ENCODE data around the gene EHD1.

EHD1 gene

DNA sequence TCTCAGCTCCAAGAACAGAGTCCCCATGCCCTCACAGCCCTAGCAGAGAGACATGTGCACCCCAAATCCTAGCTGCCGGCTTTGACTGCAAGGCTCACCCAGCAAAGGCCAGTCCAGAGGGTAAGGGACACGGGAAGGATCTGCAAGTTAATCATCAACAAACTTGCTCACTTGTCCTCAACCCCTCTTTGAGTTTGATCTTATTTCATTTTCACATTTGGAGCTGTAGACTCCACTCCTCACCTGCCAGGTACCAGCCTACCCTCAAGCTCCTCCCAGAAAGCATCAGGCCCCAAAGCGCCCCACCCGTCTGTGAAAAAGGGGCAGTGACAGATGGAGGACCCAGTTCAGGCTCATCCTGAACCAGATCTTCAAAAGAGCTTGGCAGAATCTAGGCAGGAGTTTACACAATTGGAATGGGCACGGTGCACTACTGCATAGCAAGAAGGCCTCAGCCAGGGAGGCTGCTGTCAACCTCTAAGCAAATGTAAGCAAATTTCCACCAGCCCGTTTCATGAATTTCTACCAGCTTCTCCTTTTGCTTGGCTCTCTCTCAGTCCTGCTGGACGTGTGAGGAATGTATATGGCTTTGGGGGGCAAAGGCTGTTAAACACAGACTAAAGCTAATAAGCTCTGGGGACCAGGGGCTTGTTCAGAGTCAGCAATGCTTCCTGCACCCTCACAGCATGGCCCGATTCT is 5.5 kb downstream of the EHD1 start:
- no peak for DNase-seq (ENCODE audit: low read depth)

GRCh38 chr11:64871492-64871891 is 6.9 kb downstream of the EHD1 start:
- DNase-seq (ENCODE audit: low read depth): no peak

DNA sequence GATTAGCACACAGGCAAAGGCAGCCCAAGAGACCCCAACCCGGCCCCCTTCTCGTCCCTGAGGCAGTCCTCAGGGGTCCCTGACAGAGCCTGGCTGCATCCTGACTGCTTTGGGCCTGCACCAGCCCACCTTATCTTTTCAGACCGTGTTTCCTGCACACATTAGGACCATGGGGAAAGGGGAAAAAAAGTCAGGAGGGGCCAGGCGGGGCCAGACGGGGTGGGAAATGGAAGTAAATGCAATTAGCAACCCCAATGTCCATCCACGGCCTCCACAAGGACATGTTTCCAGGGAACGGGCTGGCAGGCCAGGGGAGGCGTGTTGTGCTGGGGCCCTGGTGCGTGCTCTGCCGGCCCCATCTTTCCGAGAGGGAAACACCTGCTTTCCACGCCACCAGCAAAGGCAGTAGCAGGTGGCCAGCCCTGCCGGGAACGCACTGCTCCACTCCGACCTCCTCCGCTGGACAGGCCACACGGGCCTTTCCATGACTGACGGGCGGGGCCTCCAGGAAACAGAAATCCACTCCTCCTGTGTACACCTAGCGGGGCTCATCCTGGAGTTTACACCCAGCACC is 7.4 kb downstream of the EHD1 start:
- no peak for DNase-seq (ENCODE audit: low read depth)

DNA sequence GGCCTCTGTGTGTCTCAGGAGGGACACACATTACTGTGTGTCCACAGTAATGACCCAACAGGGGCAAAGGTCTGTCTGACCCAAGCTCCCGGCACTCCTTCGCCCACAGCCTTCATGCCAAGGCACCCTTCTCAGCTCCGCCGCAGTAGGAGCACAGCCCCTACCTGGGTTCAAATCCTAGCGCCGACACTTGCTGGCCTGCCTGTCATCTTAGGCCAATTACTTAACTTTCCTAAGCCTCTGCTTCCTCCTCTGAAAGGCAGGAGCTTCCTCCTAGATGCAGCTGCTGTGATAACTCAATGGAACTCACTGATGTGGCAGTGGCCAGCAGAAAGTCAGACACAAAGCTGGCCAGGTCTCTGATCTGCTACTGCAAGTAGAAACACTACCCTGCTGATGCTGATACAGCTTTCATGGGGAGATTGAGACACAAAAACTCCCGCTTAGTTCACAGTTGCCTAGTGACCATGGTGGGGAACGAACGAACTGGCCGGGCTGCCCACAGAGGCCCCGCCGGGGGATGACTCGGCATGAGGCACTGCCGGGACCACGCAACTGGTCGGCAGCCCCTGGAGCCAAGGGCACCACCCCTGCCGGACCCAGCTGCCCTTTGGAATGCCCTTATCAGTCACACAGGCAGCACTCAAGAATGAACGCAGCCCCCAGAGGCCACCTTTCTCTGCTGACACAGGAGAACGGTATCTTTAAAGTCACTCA is 8.1 kb downstream of the EHD1 start:
- DNase-seq (ENCODE audit: low read depth): no peak

GRCh38 chr11:64869571-64870175 is 8.7 kb downstream of the EHD1 start:
- no peak for DNase-seq (ENCODE audit: low read depth)

DNA sequence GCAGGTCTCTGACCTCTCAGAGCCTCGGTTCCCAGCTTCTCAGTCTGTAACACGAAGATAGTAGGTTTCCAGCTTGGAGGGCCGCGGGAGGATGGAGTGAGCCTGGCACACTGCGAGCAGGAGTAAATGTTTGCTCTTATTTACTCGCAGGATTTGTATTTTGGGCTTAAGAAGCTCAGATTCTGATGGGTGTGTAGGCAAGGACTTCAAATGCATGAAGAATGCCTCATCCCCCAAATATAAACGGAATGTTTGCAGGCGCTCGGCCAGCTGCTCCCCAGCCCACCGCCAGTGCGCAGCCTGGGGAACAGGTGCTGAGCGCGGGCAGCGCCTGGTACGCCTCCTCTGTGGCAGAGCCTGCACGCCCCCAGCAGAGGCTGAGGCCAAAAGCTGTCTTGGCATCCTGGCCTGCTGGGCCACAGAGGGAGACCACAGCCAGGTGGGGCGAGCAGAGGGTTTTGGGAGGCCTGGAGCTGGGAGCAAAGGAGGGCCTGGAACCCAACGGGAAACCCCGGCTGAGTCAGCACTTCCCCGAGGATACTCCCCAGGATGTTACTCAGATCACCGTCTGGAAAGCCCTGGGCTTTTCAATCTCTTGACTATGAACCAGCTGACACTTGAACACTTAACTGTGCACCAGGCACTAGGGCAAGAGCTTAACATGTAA is 9.4 kb downstream of the EHD1 start:
- no peak for DNase-seq (ENCODE audit: low read depth)

- no peak for DNase-seq (ENCODE audit: low read depth)
These were observed 10.5 kb downstream of the EHD1 start for GRCh38 chr11:64867748-64868462.

DNA sequence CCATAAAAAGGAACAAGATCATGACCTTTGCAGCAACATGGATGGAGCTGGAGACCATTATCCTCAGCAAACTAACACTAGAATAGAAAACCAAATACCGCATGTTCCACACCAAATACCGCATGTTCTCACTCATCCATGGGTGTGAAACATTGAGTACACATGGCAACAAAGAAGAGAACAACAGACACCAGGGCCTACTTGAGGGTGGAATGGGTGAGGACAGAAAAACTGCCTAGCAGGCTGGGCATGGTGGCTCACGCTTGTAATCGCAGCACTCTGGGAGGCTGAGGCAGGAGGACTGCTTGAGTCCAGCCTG is 12.3 kb downstream of the EHD1 start:
- no peak for DNase-seq (ENCODE audit: low read depth)

DNA sequence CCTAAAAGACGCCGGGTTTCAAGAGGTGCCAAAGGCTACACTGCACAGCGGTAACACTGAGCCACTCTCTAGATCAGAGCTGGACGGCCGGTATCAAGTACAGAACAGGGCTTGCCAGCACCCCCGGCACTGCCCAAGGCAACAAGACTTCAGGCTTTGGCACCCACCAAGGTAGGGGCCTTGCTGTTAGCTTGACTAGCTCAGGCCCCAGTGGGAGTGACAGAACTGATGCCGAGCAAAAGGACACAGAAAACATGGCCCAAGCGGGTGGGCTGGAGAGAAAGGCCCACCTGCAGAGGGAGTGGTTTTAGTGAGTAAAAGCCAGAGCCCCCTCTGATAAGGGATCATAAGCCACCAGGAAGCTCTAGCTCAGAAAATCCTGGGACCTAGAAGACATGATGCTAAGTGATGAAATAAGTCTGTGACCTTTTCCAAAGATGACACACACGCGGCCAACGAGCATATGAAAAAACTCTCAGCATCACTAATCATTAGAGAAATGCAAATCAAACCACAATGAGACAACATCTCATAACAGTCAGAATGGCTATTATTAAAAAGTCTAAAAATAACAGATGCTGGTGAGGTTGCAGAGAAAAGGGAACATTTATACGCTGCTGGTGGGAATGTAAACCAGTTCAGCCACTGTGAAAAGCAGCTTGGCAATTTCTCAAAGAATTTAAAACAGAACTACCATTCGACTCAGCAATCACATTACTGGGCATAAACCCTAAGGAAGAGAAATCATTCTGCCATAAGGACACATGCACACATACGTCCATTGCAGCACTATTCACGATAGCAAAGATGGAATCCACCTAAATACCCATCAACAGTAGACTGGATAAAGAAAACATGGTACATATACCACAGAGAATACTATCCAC is 12.9 kb downstream of the EHD1 start:
- DNase-seq (ENCODE audit: low read depth): no peak

DNA sequence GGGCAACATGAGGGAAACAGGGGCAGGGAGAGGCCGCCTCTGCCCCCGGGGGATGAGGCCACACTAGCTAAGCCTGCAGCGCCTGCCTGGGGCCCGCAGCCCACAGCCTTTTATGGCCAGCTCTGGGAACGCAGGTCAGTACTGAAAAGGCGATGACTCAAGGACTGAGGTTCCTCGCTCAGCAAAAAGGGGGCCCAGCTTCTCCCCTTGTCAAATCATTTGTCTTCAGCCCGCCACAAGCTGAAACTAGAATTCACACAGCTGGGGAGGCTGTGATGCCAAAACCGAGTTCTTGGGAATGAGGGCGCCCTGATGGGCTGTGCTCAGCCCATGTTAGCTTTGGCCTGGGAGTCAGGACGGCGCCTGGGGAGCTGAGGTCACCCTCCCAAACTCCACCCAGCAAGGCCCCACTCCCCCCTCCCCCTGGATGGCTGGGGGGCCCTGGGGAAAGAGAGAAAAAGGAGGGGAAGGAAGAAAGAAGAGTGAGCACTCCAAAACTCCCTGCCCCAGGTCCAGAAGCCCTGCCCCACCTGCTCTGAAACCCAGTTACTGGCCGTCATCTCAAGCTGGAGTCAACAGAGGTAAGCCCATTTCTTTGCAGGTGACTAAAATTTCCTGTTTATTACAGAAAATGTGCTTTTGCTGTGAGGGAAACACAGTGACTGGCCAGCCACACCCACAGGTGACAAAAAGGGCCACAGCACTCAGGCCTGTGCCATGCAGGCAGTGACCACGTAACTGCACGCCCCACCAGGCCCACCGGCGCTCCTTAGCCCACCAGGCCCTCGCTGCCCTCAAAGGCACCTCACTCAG is 13.7 kb downstream of the EHD1 start:
- no peak for DNase-seq (ENCODE audit: low read depth)

DNA sequence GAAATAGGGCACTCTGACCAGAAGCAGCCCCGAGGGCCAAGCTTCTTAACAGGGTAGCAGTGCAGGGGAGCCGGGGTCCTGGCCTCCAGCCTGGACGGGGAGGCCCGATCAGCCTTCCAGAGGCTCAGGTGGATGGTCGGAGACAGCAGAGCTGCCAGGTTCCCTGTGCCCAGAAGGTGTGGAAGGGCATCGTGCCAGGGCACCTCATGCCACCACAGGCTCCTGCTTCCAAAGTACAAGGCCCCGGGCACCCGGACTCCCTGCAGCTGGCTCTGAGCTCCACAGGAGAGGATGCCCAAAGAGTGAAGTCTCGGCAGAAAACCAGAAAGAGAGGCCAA is 14.3 kb downstream of the EHD1 start:
- no peak for DNase-seq (ENCODE audit: low read depth)

GRCh38 chr11:64863391-64864060 is 14.9 kb downstream of the EHD1 start:
- DNase-seq (ENCODE audit: low read depth): no peak

DNA sequence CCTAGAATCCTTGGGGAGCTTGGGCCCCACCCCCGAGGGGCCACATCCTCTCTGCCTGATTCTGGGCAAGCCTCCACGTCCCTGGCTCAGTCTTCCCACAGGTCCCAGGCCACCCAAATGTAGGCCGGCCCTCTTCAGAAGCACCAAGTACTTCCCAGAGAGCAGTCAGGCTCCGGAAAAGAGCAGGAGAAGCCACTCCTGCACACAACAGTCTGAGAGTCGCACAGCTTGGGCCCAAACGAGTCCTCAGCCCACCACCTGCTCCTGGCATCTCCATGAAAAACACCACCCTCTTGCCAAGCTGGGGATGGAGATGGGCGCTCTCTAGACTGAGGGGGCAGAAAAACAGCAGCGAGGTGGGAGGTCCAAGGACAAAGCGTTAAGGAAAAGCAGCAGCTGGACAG is 15.4 kb downstream of the EHD1 start:
- DNase-seq (ENCODE audit: low read depth): no peak

- no peak for DNase-seq (ENCODE audit: low read depth)
These were observed 17.0 kb downstream of the EHD1 start for GRCh38 chr11:64861227-64861975.

GRCh38 chr11:64859542-64860414 is 18.6 kb downstream of the EHD1 start:
- no peak for DNase-seq (ENCODE audit: low read depth)

GRCh38 chr11:64858467-64859263 is 19.8 kb downstream of the EHD1 start:
- no peak for DNase-seq (ENCODE audit: low read depth)

DNA sequence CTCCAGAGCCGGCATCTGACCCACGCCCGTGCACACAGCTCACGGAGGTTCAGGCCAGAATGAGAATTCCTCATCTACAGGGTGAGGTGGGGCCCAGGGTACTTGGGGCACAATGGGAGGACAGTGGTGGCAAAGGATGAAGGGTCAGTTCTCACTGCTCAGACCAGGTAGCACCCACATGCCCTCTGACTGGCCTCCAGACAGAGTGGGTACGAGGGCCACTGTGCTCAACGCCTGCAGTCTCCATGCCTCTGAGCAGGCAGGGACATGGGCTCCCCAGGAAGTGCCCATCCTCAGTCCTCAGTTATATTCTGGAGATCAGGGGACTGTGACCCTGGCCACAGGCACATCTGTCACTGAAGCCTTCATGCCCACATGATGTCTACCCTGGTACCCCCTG is 20.9 kb downstream of the EHD1 start:
- DNase-seq (ENCODE audit: low read depth): no peak

Data from CMK (cell line).